CD14-positive monocyte (primary cell): ENCODE data around the gene SLC6A18. TPM values are rescaled to one million over a fixed set of nuclear protein-coding genes. Genes with fewer than 3 reads are reported as not detected.

Experiments
- DNase-seq, 3 donors: peaks; one replicate each; pipeline ENCODE4 v3.0.0-alpha.2; 2011 to 2022
- H2AFZ ChIP-seq: 2 replicates; pipeline ENCODE4 v1.6.0; 2012; ENCODE audit warnings: mild to moderate bottlenecking, low read depth, low read length, inconsistent platforms; ENCODE audit not compliant: insufficient read depth, poor library complexity, severe bottlenecking
- H3K27ac ChIP-seq, 2 donors: 1 replicate in 1 of 2; 2 replicates in 1 of 2; pipeline ENCODE4 v1.5.1; 2012 to 2013; ENCODE audit warnings: low read length in 2 of 2, control low read depth in 1 of 2, inconsistent platforms in 1 of 2, low read depth in 1 of 2, mild to moderate bottlenecking in 1 of 2
- H3K27me3 ChIP-seq, 2 donors: one replicate each; pipeline versions ENCODE4 v1.6.0 to v1.6.1; 2011 to 2013; ENCODE audit warnings: low read length in 2 of 2; ENCODE audit not compliant: control insufficient read depth in 2 of 2, insufficient read depth in 2 of 2
- H3K36me3 ChIP-seq, 2 donors: replicated peaks in 1 of 2; 1 replicate in 1 of 2; 2 replicates in 1 of 2; pipeline versions ENCODE4 v1.5.1 to v1.6.1; 2012 to 2013; ENCODE audit warnings: low read length in 2 of 2, control low read depth in 1 of 2, inconsistent platforms in 1 of 2, mild to moderate bottlenecking in 1 of 2; ENCODE audit not compliant: insufficient read depth in 2 of 2, control insufficient read depth in 1 of 2
- H3K4me1 ChIP-seq, 2 donors: 1 replicate in 1 of 2; 2 replicates in 1 of 2; pipeline versions ENCODE4 v1.5.1 to v1.6.1; 2012 to 2013; ENCODE audit warnings: low read length in 2 of 2, control low read depth in 1 of 2, inconsistent platforms in 1 of 2, mild to moderate bottlenecking in 1 of 2, moderate library complexity in 1 of 2; ENCODE audit not compliant: insufficient read depth in 2 of 2, control insufficient read depth in 1 of 2
- H3K4me2 ChIP-seq: replicated peaks from 2 replicates; pipeline ENCODE3; 2012; ENCODE audit warnings: low read length, moderate library complexity, mild to moderate bottlenecking; ENCODE audit not compliant: poor library complexity, severe bottlenecking; ENCODE audit errors: extremely low read depth
- H3K4me3 ChIP-seq, 3 experiments: fragments of 200-600 bp in 1 of 3; sonication (generic) in 1 of 3; replicated peaks in 1 of 3; 1 replicate in 2 of 3; 2 replicates in 1 of 3; pipeline ENCODE4 v1.5.1; 2011 to 2013; ENCODE audit warnings: low read length in 3 of 3, mild to moderate bottlenecking in 3 of 3, control low read depth in 2 of 3, low read depth in 2 of 3, inconsistent platforms in 1 of 3, moderate library complexity in 1 of 3
- H3K79me2 ChIP-seq: 2 replicates; pipeline ENCODE4 v1.6.0; 2012; ENCODE audit warnings: mild to moderate bottlenecking, control low read depth, inconsistent platforms, low read length, moderate library complexity; ENCODE audit not compliant: insufficient read depth
- H3K9ac ChIP-seq: 2 replicates; pipeline ENCODE4 v1.6.0; 2017; ENCODE audit warnings: low read length, mild to moderate bottlenecking; ENCODE audit not compliant: insufficient read depth, poor library complexity, severe bottlenecking
- H3K9me3 ChIP-seq, 2 donors: replicated peaks in 1 of 2; 1 replicate in 1 of 2; 2 replicates in 1 of 2; pipeline versions ENCODE4 v1.5.1 to v1.6.1; 2012 to 2013; ENCODE audit warnings: low read length in 2 of 2, control low read depth in 1 of 2; ENCODE audit not compliant: control insufficient read depth in 1 of 2, insufficient read depth in 1 of 2
- H4K20me1 ChIP-seq: 2 replicates; pipeline ENCODE4 v1.6.0; 2012; ENCODE audit warnings: mild to moderate bottlenecking, low read length, control low read depth, moderate library complexity; ENCODE audit not compliant: insufficient read depth
- H3K27ac Mint-ChIP-seq, 7 donors: one replicate each; pipeline ENCODE4 v1.8.0; 2020; ENCODE audit warnings: mild to moderate bottlenecking in 7 of 7, mixed read lengths in 7 of 7, moderate library complexity in 6 of 7, inconsistent platforms in 2 of 7
- H3K27me3 Mint-ChIP-seq, 3 donors: one replicate each; pipeline ENCODE4 v1.8.0; 2021 to 2022; ENCODE audit warnings: low read depth in 3 of 3, mild to moderate bottlenecking in 3 of 3, mixed read lengths in 3 of 3, moderate library complexity in 3 of 3, inconsistent platforms in 1 of 3
- H3K36me3 Mint-ChIP-seq, 2 donors: one replicate each; pipeline ENCODE4 v1.8.0; 2020; ENCODE audit warnings: mixed read lengths in 2 of 2, inconsistent platforms in 1 of 2, mild to moderate bottlenecking in 1 of 2
- H3K4me1 Mint-ChIP-seq: one replicate; pipeline ENCODE4 v1.8.0; 2020; ENCODE audit warnings: mild to moderate bottlenecking, mixed read lengths
- H3K4me3 Mint-ChIP-seq, 2 donors: one replicate each; pipeline ENCODE4 v1.8.0; 2020; ENCODE audit warnings: mild to moderate bottlenecking in 2 of 2, mixed read lengths in 2 of 2, moderate library complexity in 1 of 2
- H3K9me3 Mint-ChIP-seq, 7 donors: one replicate each; pipeline ENCODE4 v1.8.0; 2020 to 2022; ENCODE audit warnings: mixed read lengths in 7 of 7, mild to moderate bottlenecking in 6 of 7, moderate library complexity in 6 of 7, inconsistent platforms in 2 of 7
- WGBS: methylation state at CpG from one replicate; pipeline ENCODE4 v1.1.5; 2013; ENCODE audit warnings: missing lambda C conversion rate; ENCODE audit not compliant: insufficient coverage; 5-methylcytosine and 5-hydroxymethylcytosine counted together
- intact Hi-C, 2 donors: fragments of 100-400 bp; cut with micrococcal nuclease; formaldehyde crosslinking; loops; one replicate each; pipeline versions ENCODE4 v1.15.0 to v1.15.1; 2023
- polyA plus RNA-seq, 3 donors: library from polyadenylated mRNA; depleted of rRNA in 1 of 3; unstranded in 2 of 3; stranded (reverse) in 1 of 3; fragments of 300-500 nt in 2 of 3; fragments of >200 nt in 1 of 3; fragmentation: Illumina TruSeq in 2 of 3; gene quantifications; 1 replicate in 2 of 3; 2 replicates in 1 of 3; pipeline ENCODE4 v1.2.3, GENCODE V29; 2012 to 2021
- TF ChIP-seq, protein P1 (sequence below): fragments of 200-600 bp; IDR thresholded peaks from one replicate; pipeline ENCODE4 v1.8.0; 2022; ENCODE audit warnings: antibody characterized with exemption, mild to moderate bottlenecking

Gene SLC6A18
- polyA plus RNA-seq, 3 donors, result not detected

DNA sequence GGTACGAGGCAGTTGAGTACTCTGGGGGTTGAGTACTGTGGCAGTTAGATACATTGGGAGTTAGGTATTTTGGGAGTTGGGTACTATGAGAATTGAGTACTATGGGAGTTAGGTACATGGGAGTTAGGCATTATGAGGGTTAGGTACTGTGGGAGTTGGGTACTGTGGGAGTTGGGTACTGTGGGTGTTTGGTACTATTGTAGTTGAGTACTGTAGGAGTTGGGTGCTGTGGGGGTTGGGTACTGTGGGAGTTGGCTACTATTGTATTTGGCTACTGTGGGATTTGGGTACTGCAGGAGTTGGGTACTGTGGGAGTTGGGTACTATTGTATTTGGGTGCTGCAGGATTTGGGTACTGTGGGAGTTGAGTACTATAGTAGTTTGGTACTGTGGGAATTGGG is 28.6 kb upstream of the SLC6A18 start:
- H3K4me2 ChIP-seq, result no peak overlapping the region
- H3K27ac Mint-ChIP-seq, result no peak overlapping the region
- peaks cover 6 to 11% (median 8%) of the 10 kb centered on the region in 3 donors for H3K27me3 Mint-ChIP-seq
- WGBS, result 90% methylated on average over 1 of the region's 1 CpG
- intact Hi-C loops, result no loop called here
- no peaks in the 10 kb centered on the region for H3K36me3 ChIP-seq
- no peak overlapping the region for H3K4me3 Mint-ChIP-seq
- H3K79me2 ChIP-seq, result no peaks in the 10 kb centered on the region
- no peak overlapping the region for H2AFZ ChIP-seq
- H3K4me1 ChIP-seq, result no peaks in the 10 kb centered on the region
- H3K27me3 ChIP-seq, result no peaks in the 10 kb centered on the region
- H3K4me1 Mint-ChIP-seq, result no peaks in the 10 kb centered on the region
- no peaks in the 10 kb centered on the region for H3K9me3 ChIP-seq
- no peak overlapping the region for H3K4me3 ChIP-seq
- no peaks in the 10 kb centered on the region for H3K9me3 Mint-ChIP-seq
- no peaks in the 10 kb centered on the region for H4K20me1 ChIP-seq
- H3K36me3 Mint-ChIP-seq, result no peaks in the 10 kb centered on the region
- no peak overlapping the region for H3K9ac ChIP-seq
- TF ChIP-seq, protein P1, sequence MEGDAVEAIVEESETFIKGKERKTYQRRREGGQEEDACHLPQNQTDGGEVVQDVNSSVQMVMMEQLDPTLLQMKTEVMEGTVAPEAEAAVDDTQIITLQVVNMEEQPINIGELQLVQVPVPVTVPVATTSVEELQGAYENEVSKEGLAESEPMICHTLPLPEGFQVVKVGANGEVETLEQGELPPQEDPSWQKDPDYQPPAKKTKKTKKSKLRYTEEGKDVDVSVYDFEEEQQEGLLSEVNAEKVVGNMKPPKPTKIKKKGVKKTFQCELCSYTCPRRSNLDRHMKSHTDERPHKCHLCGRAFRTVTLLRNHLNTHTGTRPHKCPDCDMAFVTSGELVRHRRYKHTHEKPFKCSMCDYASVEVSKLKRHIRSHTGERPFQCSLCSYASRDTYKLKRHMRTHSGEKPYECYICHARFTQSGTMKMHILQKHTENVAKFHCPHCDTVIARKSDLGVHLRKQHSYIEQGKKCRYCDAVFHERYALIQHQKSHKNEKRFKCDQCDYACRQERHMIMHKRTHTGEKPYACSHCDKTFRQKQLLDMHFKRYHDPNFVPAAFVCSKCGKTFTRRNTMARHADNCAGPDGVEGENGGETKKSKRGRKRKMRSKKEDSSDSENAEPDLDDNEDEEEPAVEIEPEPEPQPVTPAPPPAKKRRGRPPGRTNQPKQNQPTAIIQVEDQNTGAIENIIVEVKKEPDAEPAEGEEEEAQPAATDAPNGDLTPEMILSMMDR, result no peak
- no peak for DNase-seq
- H3K27ac ChIP-seq, result no peak overlapping the region

DNA sequence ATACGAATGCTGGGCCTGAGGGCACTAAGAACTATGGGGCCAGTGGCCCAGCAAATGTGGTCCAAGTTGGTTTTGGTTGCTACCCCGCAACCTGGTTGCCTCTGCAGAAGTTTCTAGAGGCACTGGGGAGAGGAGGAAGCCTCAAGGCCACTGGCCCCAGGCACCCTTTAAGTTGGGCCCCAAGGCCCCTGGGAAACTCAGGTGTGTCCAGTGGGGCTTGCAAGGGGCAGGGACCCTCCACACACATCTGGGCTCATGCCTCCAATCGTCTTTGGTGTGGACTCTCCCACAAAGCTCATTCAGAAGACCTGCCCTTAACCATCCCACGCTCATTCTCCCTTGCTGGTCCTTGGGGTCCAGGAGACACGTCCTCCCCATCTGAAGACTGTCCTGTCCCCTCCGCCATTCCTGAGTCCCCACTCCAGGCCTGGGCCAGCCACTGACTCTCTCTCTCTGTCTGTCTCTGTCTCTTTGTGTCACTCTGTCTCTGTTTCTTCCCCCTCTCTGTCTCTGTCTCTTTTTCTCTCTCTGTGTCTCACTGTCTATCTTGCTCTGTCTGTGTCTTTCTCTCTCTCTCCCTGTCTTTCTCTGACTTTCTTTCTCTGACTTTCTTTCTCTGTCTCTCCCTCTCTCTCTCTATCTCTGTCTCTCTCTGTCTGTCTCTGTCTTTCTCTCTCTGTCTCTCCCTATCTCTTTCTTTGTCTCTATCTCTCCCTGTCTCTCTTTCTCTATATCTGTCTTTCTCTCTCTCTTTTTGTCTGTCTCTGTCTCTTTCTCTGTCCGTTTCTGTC is 27.1 kb upstream of the SLC6A18 start:
- H3K9me3 Mint-ChIP-seq, result no peaks in the 10 kb centered on the region
- DNase-seq, result no peak
- no peak overlapping the region for H3K4me3 Mint-ChIP-seq
- 95% methylated on average over 6 of the region's 7 CpGs for WGBS
- Histone ChIP-seq H3K4me1 (no peaks in the 10 kb centered on the region), H4K20me1 (no peaks in the 10 kb centered on the region), H3K4me2 (no peak overlapping the region), H3K9me3 (no peaks in the 10 kb centered on the region), H3K9ac (no peak overlapping the region), H3K27me3 (no peaks in the 10 kb centered on the region), H3K4me3 (no peak overlapping the region), H2AFZ (no peak overlapping the region), H3K27ac (no peak overlapping the region), H3K79me2 (no peaks in the 10 kb centered on the region), H3K36me3 (no peaks in the 10 kb centered on the region)
- peaks cover 2 to 4% (median 3%) of the 10 kb centered on the region in 3 donors for H3K27me3 Mint-ChIP-seq
- H3K27ac Mint-ChIP-seq, result no peak overlapping the region
- H3K36me3 Mint-ChIP-seq, result no peaks in the 10 kb centered on the region
- TF ChIP-seq, protein P1, result no peak
- intact Hi-C loops, result no loop called here
- H3K4me1 Mint-ChIP-seq, result no peaks in the 10 kb centered on the region
